ENCODE measurements around the gene DNAJC18. TPM values are rescaled to one million over a fixed set of nuclear protein-coding genes. Genes with fewer than 3 reads are reported as not detected.

The DNAJC18 gene
- polyA plus RNA-seq, 1 donor, result 23.0 TPM

DNA sequence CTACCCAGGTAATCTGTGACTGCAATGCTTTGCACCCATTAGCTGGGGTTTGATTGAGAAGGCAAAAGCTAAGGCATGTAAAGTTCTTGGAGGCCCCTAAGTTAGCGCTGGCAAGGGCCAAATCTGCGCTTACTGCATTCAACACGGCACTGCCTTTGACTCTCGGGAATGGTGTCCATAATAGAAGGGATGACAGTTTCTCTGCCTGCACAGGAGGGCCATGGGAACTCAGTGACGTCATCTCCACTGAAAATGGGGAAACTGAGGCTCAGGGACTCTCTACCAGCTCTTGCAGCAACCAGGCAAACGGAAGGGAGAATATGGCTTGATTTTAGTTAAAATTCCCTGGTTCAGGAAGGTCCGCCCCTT is 35.9 kb downstream of the DNAJC18 start:
- no peak for DNase-seq

DNA sequence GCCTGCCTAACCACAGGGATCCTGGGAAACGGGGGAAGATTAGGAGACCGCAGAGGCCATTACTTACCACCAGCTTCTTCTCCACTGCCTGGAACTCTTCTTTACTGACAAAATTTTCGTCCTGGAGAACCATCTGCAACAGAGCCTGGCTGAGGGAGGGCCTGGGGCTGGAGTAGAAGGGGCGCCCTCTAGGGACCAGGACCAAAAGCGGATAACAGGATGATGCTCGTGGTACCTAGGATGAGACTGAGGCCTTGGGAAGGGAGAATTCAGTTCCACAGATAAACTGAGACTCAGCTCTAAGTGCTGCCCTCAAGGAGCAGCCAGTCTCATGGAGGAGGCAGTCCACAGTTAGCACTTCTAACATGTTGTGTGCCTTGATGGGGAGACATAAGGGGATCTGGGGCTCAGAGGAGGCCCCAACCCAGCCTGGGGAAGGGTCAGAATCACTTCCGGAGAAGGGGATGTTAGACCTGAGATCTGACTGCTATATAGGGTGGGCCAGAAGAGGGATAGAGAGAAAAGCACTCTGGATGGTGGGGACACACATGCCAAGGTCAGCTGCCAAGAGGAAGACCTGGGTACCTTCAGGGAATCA is 36.7 kb downstream of the DNAJC18 start:
- DNase-seq, result no peak

DNA sequence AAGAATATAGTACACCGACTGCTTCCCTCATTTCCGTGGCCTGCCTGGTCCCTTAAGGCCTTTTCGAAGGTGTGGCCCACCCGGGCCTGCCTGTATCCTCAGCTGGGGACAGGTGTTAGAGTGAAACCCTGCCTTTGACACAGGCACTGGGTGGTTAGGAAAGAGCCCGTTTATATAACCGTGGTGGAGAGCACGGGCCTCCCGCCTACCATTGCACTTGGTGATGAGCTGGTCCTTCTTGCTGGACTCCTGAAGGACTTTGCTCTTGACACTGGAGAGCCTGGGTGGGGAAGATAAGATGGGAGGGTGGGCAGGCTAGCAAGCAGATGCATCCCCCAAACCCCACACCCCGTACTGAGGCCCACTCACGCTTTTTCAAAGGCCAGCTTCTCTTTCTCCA is 37.8 kb downstream of the DNAJC18 start:
- DNase-seq, result no peak

DNA sequence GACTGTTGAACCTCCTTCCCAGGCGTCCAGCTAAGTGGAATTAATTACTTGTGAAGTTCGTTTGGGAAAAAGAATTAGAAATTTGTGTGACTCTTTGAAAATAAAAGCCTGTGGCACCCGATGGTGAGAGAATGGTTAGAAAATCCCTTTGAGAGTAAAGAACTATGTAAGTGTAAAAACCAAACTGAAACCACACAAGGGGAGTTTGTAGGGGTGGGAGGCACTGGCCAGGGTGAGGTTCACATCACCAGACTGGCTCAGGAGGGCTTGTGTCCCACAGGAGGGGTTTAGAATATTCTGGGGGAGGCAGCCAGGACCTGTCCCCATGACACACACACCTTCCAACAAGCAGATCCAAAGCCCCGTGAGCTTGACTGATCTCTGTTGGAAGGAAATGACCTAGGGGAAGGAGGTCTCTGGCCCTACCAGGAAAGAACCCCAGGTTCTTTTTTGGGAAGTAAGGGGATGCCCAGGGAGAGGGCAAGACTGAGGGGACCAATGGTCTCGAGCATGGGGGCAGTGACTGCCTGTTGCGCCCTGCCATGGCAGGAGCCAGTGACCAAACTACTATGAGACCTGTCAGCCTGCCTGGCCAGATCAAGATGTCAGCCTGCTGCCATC is 39.7 kb downstream of the DNAJC18 start:
- no peak for DNase-seq

DNA sequence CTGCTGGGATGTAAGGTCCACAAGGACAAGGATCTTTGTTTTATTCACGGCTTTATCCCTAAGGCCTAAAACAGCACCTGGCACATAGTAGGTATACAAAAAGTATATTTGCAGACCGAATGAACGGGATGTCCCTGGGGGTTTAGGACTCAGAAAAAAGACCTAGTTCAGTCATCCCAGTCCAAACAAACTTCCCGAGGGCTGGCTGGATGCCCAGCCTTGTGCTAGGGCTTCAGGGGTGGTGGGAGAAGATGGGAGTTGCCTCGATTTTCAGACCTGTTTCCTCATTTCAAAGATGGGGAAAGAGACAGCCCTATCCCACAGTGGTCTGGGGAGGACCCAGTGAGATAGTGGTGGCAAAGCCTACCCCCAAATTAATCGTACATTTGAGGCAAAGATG is 41.4 kb downstream of the DNAJC18 start:
- DNase-seq, result no peak

DNA sequence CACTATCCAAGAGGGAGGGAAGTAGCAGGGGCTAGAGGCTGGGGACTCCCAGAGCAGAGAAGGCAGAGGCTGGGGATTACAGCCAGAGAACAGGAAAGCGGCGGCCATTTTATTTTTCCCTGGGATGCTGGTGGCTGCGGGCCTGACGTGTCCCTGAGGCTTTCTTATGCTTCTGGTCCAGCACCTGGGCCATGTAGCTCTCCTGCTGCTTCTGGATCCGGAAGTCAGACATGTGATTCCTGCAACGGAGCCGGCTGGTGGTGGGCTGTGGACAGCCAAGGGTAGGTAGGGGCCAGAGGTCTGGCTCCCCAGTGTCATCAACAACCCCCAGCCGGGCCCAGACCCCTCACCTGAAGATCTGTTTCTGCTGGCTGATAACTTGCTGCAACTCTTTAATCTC is 42.6 kb downstream of the DNAJC18 start:
- DNase-seq, result no peak

DNA sequence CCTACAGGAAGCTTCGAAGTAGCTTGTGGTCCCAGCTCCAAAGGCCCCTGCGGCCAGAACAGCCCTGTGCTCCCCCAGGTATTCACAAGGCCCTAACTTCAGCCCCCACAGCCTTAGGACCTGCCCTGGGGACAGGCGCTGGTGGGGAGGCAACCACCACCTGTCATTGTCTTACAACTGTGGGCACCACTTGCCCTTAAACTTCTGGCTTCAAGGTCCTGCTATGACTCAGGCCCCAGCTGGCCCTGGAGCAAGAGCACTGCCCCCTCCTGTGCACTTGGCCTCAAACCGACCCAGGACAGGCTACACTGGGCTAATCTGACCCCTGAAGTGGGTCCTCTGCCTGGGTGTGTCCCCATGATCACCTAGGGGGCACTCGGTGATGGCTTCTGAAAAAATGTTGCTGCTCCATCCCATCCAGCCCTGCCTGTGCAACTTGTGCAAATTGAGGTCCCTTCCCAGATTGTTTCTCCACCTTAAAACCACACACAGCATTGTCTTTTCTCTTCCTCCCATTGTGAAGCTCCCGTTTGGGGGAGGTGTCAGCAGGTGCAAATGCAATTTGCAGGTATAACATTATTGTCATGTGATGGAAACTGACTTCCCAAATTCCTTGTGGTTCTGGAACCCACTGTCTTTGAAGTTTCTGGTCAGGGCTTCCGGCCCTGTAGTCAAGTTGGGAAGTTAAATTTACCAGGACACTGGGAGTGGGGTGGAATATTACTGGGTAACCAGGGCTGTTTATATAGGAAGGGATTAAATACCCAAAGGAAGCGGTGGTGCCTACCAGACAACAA is 43.3 kb downstream of the DNAJC18 start:
- no peak for DNase-seq

DNA sequence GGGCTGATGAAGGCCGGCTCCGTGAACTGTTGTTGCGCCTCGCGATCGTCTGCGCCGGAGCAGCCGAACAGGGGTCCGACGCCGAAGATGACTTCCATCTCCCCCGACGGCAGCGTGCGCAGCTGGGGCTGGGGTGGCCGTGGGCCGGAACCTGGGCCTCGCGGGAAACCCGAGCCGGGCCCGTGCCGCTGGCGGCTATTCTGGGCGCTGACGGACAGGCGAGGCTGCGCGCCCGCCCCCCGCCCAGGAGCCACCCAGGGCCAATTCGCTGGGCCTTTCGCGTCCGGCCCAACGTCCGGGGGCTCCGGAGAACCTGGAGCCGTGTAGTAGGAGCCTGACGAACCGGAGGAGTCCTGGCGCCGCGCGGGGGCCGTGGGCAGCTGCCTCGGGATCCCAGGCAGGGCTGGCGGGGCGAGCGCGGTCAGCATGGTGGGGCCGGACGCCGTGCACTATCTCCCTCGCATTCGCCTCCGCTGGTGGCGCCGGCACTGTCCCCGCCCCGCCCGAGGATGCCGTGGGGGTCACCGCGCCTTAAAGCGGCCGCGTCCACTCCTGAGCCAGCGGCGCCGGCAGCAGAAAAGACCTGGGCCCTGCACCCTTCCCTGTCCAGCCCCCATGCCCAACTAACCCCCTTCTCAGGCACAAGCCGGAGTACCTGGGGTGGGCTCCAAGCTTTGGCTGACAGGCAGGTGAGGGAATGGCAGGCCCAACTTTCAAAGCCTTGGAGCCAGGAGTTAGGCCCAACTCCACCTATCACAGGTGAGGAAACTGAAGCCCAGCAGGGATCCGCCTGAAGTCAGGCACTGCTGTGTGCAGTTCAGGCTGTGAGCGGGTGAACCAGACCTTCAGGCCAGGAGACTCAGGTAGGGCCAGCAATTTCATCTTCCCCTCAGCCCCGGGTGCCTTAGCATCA is 44.4 kb downstream of the DNAJC18 start, which contains the start of gene PROB1:
PROB1 (minus strand) TSS at position 451 of the 913 bp plus-strand sequence; CDS start at position 428, 23 bp downstream.
- DNase-seq, result peak; percentile 49

DNA sequence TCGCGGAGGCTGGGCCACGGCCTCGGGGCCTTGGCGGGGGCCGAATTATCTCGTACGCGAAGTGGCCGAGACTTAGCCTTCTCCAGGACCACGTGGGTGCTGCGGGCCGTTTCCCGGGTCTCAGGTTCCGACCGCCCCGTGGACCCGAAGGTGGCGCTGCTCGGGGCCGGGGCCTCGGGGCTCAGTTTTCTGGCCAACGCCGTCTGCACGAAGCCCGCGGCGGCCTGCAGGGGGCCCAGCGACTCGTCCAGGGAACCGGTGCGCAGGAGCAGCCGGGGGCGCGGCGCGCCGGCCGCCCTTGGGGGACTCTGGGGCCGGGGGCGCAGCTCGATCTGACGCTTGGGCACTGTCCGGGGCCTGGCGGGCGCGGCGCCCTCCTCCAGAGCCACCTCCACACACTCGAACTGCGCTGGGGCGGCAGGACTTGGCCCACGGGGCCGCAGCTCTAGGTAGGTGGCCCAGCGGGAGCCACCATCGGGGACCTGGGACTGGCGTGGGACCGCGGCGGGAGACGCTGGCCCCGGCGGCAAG is 45.1 kb downstream of the DNAJC18 start:
- DNase-seq, result no peak

DNA sequence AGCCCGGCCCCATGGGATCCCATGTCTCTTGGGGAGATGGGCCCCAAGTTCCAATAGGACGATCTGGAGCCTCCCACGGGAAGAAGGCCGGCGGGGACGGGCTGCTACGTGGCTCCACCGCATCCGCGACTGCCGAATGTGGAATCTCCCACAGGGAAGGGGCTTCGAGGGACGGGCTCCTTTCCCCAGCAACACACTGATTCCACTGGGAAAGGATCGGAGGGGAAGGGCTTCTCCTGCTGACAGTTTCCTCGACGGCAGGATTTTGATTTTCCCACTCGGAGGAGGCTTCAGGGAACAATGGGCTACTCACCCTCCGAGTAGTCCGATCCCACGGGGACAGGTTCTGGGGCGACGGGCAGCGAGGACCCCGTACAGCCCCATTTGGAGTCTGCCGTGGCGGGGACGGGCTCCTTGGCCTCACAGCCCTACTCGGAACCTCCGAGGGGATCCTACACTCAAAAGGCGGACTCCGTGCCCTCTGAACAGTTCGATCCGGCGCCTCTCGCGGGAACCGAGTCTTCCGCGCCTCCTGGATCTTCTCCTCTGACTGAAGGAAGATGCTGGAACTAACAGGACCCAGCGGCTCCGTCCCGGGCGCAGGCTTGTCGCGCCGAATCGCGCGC is 45.7 kb downstream of the DNAJC18 start:
- DNase-seq, result no peak

DNA sequence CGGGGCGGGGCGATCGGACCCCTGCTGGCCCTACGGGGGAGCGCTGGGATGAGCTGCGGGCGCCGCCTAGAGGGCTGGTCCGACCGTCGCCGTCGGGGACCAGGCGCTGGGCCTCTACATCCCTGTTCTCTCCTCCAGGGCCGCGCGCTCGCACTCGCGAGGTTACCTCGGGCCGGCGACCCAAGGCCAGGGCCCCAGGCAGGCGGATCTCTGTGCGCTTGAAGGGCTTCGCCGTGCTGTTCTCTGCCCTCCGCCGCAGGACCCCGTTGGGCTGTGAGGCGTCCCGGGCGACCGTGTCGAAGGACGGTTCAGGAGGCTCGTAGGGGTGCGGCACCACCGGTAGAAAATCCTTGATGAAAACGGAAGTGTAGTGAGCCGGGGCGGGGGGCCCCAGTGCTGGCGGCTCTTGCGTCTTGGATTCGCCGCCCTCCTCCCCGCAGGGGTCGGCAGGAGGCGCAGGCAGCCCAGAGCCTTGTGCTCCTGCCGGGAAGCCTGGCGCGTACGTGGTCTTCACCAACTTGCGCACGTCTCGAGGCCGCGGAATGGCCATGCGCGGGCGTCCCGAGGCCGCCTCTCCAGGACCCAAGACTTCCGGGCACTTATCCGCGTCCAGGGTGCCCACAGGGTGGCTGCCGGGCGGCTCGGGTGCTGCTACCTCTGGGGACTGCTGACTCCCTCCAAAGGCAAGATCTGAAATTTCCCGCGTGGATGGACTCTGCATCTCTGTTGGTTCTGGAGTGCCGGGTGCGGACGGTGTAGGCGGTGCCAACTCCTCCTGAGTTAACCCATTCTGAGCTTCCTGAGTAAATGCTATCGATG is 46.4 kb downstream of the DNAJC18 start:
- peak; percentile 63 for DNase-seq

DNA sequence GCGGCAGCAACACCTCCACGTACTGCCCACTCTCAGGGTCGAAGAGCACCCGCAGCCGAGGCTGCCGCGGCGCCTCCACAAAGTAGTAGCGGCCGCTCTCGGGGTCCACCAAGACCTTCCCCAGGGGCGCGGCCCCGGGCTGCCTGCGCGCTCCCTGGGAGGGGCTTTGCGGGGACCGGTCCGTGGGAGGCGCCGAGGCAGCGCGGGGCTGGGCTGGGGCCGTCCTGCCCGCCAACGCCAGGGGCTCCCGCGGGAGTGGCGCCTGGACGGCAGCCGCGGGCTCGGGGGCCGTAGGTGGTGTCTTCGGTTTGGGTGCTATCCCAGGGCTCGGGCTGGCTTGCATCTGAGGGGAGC is 47.0 kb downstream of the DNAJC18 start:
- no peak for DNase-seq

DNA sequence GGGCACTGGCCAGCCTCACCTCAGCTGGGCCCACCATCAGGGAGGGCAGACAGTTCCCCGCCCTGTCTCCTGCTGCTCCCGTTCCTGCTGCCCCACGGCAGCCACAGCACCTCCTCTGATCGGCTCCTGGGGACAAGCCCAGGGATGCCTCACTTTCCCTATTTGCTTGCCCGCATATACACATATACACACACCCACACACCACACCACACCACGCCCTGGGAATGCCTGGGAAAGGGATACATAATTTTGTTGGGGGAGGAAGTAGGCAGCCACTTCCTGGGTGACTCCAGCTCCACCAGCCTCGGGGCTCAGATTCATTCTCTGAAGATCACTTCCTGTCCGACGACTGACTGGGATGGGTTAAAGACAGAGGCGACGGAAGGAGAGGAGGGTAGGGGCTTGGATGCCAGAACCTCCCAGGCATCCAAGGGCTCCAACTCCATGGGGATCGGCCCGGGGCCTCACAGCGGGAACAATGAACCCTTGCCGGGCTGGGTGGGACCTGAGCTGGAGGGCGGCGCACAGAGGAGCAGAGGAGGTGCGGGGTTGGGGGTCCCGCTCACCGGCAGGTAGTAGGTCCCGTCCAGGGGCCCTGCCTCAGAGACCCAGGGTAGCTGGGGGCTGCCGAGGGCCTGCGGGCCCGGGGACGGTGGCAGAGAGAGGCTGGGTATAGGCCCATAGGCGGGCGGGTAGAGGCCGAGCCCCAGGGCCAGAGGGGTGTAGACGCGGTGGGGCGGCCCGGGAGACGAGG is 47.6 kb downstream of the DNAJC18 start:
- no peak for DNase-seq

DNA sequence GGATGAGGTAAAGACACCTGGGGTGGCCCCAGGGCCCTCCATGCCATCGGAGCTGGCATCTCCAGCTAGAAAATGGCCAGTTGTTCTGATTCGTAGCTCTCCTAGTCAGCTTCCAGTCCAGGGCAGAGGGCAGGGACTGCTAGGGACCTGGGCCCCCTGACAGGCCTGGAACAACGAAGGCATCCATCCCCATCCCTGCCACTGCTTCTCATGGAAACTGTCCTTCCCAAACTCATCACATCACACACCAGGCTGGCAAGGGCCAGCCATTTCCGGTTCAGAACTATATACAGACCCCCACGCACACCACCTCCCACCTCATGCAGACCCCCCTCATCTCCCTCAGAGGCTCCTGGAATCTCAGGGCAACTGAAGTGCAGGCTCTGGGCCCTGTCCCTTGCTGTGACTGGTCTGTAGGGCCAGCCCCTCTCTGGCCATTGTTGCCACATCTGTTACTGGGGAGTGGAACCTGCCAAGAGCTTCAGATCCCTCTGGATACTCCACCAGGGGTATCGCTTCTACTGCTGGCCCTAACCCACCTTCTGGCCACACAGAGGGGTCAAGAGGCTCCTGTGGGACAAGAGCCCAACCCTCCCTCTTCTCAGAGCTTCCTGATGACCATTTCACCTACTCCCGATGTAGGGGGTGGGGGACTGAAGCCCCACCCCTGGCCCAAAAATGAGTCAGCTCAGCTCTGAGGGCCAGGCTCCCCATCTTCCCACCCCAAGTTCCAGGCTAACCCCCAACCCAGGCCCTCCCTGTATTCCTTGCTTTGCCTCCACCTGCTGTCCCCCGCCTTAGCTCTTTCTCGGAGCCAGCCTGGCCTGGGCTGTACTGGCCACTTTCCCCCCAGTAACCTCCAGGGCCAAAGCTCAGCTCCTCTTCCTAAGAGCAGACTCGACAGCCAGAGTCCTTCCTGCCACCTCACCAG is 48.4 kb downstream of the DNAJC18 start:
- no peak for DNase-seq

DNA sequence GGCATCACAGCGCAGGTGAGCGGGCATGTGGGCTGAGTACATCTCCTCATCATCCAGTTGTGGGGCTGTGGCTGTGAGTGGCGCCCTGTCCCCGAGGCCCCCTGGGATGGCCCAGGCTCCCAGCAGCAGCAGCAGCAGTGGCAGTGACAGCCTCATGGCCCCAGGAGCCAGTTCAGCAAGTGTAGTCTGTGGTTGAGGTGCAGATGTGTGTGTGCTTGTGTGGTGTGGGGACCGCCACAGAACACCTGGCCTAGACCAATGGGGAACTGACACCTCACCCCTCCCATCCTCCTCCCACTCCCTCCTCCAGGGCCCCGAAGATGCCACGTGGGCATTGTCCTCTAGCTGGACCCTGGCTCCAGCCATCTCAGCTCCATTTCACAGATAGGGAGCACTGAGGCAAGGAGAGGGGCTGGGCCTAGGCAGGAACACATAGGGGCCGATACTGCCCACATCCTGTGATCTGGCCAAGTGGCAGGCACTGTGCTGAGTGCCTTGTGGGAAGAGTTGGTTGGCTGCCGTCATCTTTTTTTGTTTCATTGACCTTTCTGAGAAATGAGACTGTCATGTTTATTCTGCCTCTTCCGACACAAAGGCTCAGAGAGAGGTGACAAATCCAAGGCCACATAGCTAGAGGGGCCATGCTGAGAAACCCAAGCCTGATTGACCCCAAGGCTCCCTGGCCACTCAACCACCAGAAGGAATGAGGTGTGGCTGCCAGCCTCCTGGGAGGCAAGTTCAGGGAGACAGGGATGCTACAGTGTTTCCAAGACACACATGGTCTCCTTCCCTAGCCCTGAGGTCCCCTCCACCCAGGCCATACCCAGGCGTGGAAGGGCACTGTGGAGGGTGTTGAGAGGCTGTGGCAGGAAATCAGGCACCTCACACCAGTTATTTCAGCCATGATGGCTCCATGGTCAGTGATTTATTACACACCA is 49.4 kb downstream of the DNAJC18 start, which contains the start of gene MZB1:
MZB1 (minus strand) TSS at position 213 of the 938 bp plus-strand sequence; CDS start at position 156, 57 bp downstream.
- no peak for DNase-seq

DNA sequence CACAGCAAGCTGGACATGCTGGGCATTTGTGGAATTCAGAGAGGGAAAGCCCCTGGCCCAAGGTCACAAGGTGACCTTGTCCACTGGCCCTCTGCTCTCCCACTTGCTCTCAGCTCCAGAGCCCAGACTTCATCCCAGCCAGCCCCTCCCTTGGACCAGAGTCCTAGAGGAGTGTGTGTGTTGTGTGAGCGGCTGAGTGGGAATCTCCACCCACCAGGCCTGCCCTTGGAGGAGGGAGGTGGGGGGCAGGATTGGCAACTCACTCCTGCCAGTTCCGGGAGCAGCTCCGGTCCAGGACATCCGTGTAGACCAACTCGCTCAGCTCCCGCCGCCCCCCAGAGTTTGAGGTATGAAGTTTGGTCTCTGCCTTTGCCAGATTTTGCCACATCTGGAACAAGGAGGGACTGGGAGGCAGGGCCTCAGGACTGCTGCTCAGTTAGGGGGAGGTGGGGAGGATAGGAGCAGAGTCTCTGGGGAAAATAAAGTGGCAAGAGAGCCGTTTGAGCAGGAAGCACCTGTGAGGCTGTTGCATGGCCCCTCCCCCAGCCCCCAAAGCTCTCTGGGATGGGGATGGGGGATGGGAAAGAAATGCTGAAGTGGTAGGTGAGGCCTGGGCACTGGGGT is 51.0 kb downstream of the DNAJC18 start:
- DNase-seq, result no peak

DNA sequence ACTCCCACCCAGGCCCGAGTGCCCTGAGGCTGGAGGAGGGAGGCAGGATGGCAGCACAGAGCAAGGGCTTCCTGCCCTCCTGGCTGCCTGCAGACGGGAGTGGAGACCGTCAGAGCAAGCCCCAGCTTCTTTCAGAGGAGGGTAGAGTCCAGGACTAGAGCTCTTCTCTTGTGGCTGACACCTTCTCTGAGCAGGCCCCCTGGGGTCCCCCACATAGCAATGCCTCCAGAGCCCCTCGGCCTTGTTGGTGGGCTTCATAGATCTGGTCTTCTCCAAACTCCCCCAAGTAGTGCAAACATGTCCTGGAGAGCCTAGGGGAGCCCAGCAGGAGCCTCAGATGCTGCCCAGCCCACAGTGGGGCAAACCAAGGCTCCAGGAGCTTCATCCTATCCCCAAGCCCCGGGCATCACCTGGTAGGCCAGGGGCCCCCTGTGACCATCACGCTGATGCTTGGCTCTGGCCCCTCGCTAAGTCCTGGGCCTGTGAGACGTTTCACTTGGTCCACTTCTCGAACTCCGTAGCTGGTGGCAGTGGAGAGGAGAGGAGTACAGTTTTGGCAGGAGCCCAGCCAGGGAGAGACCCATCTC is 51.6 kb downstream of the DNAJC18 start:
- DNase-seq, result no peak

All from hindlimb muscle (tissue), 1 donor.